GM23338 (cell line): ENCODE measurements around the gene LMNTD2.

Source experiments
- CREB1 ChIP-seq: fragments of 250-450 bp; sonication (Bioruptor Pico); IDR thresholded peaks from 2 replicates; pipeline ENCODE4 v1.5.0; 2020; ENCODE audit warnings: low read depth, mild to moderate bottlenecking, moderate library complexity
- EZH2 ChIP-seq: fragments of 200-600 bp; sonication (generic); IDR thresholded peaks from one replicate; pipeline ENCODE4 v1.8.0; 2017; ENCODE audit warnings: antibody characterized with exemption, mild to moderate bottlenecking, low read depth; ENCODE audit not compliant: unreplicated experiment
- EZH2phosphoT487 ChIP-seq: fragments of 200-600 bp; sonication (generic); IDR thresholded peaks from one replicate; pipeline ENCODE4 v1.8.1; 2018; ENCODE audit warnings: antibody characterized with exemption; ENCODE audit not compliant: unreplicated experiment
- JUNB ChIP-seq: IDR thresholded peaks from one replicate; pipeline ENCODE4 v1.6.1; 2016; ENCODE audit warnings: antibody characterized with exemption; ENCODE audit not compliant: unreplicated experiment
- NANOG ChIP-seq: IDR thresholded peaks from 2 replicates; pipeline ENCODE4 v1.6.1; 2016; ENCODE audit warnings: antibody characterized with exemption, borderline replicate concordance
- POLR2AphosphoS5 ChIP-seq: IDR thresholded peaks from 2 replicates; pipeline ENCODE4 v1.6.1; 2016; ENCODE audit warnings: antibody characterized with exemption, low read depth
- STAT1 ChIP-seq: IDR thresholded peaks from one replicate; pipeline ENCODE4 v1.6.1; 2016; ENCODE audit warnings: antibody characterized with exemption; ENCODE audit not compliant: unreplicated experiment
- ZNF462 ChIP-seq: fragments of 250-450 bp; sonication (Bioruptor Pico); IDR thresholded peaks from 2 replicates; pipeline ENCODE4 v1.5.0; 2020; ENCODE audit warnings: mild to moderate bottlenecking, moderate library complexity
- TF ChIP-seq, protein P1 (sequence below), 2 experiments: fragments of 200-600 bp in 1 of 2; sonication (generic) in 1 of 2; conservative IDR thresholded peaks; 2 replicates each; pipeline versions ENCODE4 v1.5.1 to v1.6.1; 2016 to 2017; ENCODE audit warnings: antibody characterized with exemption in 2 of 2, low read depth in 2 of 2, mild to moderate bottlenecking in 2 of 2, moderate library complexity in 1 of 2
- TF ChIP-seq, protein P2 (sequence below): IDR thresholded peaks from one replicate; pipeline ENCODE4 v1.6.1; 2018; ENCODE audit warnings: antibody characterized with exemption; ENCODE audit not compliant: unreplicated experiment

- TF ChIP-seq POLR2AphosphoS5 (no peak), CREB1 (no peak), JUNB (no peak), EZH2 (no peak), EZH2phosphoT487 (no peak), NANOG (no peak), STAT1 (no peak), ZNF462 (CRISPR knock-in tag) (no peak)
- TF ChIP-seq, protein P1, sequence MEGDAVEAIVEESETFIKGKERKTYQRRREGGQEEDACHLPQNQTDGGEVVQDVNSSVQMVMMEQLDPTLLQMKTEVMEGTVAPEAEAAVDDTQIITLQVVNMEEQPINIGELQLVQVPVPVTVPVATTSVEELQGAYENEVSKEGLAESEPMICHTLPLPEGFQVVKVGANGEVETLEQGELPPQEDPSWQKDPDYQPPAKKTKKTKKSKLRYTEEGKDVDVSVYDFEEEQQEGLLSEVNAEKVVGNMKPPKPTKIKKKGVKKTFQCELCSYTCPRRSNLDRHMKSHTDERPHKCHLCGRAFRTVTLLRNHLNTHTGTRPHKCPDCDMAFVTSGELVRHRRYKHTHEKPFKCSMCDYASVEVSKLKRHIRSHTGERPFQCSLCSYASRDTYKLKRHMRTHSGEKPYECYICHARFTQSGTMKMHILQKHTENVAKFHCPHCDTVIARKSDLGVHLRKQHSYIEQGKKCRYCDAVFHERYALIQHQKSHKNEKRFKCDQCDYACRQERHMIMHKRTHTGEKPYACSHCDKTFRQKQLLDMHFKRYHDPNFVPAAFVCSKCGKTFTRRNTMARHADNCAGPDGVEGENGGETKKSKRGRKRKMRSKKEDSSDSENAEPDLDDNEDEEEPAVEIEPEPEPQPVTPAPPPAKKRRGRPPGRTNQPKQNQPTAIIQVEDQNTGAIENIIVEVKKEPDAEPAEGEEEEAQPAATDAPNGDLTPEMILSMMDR (conservative IDR thresholded peaks at IDR 0.05; ENCODE audit: low read depth in 2 of 2) = no peak
- TF ChIP-seq, protein P2, sequence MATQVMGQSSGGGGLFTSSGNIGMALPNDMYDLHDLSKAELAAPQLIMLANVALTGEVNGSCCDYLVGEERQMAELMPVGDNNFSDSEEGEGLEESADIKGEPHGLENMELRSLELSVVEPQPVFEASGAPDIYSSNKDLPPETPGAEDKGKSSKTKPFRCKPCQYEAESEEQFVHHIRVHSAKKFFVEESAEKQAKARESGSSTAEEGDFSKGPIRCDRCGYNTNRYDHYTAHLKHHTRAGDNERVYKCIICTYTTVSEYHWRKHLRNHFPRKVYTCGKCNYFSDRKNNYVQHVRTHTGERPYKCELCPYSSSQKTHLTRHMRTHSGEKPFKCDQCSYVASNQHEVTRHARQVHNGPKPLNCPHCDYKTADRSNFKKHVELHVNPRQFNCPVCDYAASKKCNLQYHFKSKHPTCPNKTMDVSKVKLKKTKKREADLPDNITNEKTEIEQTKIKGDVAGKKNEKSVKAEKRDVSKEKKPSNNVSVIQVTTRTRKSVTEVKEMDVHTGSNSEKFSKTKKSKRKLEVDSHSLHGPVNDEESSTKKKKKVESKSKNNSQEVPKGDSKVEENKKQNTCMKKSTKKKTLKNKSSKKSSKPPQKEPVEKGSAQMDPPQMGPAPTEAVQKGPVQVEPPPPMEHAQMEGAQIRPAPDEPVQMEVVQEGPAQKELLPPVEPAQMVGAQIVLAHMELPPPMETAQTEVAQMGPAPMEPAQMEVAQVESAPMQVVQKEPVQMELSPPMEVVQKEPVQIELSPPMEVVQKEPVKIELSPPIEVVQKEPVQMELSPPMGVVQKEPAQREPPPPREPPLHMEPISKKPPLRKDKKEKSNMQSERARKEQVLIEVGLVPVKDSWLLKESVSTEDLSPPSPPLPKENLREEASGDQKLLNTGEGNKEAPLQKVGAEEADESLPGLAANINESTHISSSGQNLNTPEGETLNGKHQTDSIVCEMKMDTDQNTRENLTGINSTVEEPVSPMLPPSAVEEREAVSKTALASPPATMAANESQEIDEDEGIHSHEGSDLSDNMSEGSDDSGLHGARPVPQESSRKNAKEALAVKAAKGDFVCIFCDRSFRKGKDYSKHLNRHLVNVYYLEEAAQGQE = no peak
Observed at GRCh38 chr11:589798-590197, 29.3 kb upstream of the LMNTD2 start.
